Heart left ventricle (tissue), 13 donors: ENCODE measurements around the gene SERINC5.

Experiments
- CTCF ChIP-seq, 12 donors: fragments of 200-600 bp; sonication (generic) in 4 of 12; IDR thresholded peaks; one replicate each; pipeline versions ENCODE4 v1.5.0 to v1.8.0; 2018 to 2022; ENCODE audit warnings: antibody characterized with exemption in 12 of 12, mild to moderate bottlenecking in 5 of 12
- POLR2A ChIP-seq, 2 donors: fragments of 450-650 bp; IDR thresholded peaks; one replicate each; pipeline ENCODE4 v1.6.1; 2017; ENCODE audit warnings: antibody characterized with exemption in 2 of 2, mild to moderate bottlenecking in 2 of 2, moderate library complexity in 2 of 2
- donor health status: ischemic (EF 13 %, LVEDD 7.1; RV severe dilation, severe dysfunction).
- donor health status: DM: no; HTN: yes; CAD: no.
- donor health status: DM: no; HTN: no; CAD: no.
- donor health status: ischemic (EF 25% LVEDD 6.9; RV normal size, moderate dysfunction).
- donor health status: ischemic (EF 25% LVEDD 5.7; RV mildly dilated, moderate dysfunction).
- donor health status: ischemic (EF 35%, LVEDD 5.7; RV mildly dilated, moderate dysfunction).
- donor health status: nonischemic (EF 11% LVEDD 7.7; RV severe dilation, severe dysfunction).
- donor health status: DM: yes; HTN: yes; CAD: no.
- donor health status: PGD.
- donor health status: ischemic (EF 29% LVEDD 5.4; RV normal size, mild dysfunction).
- donor health status: nonischemic (EF 23%, LVEDD 6.1; RV moderate dilation, normal function).

GRCh38 chr5:80269991-80270438, 14.2 kb upstream of the SERINC5 start:
- TF ChIP-seq CTCF (IDR thresholded peaks at IDR 0.05) (no peak), POLR2A (IDR thresholded peaks at IDR 0.05) (no peak)
